GM21367 (cell line): ENCODE results near the gene GYG2.
"Not testable (repeated sequence)": the region's sequence is repeated elsewhere in the genome, so short reads cannot be mapped to it uniquely, and the experiment has no call there.

Experiments used
- ATAC-seq: cut with Tn5 transposase; IDR thresholded peaks from one replicate; pipeline ENCODE4 v1.9.1; 2021; ENCODE audit not compliant: unreplicated experiment

Gene GYG2

DNA sequence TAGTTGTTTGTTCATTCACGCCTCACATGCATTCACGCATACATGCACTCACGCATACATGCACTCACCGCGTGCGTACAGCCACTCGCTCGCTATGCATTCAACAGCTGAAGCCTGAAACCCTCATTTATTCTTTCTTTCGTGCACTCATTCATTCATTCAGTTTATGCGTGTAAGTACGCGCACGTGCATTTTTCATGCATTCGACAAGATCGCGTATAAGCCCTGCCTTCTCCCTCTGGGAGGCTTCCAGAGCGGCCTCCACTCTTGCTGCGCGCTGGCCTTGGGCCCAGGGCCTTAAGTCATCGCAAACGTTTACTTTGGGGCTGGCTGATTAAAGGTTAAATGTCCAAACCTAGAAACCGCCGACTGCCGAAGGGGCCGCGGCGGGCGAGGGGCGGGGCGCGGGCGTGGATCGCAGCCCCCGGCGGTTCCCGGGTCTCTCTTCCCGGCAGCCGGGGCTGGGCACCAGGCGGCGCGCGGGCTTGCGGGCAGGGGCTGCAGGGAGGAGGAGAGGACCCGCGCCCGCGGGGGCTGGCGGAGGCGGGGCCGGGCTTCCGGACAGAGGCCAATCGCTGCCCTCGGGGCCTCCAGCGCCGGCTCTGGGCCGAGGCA lies at the start of gene GYG2:
GYG2 (plus strand) TSS at position 587 of the 615 bp plus-strand sequence. CDS start 1,259 bp downstream, outside the sequence.
- no peak for ATAC-seq

DNA sequence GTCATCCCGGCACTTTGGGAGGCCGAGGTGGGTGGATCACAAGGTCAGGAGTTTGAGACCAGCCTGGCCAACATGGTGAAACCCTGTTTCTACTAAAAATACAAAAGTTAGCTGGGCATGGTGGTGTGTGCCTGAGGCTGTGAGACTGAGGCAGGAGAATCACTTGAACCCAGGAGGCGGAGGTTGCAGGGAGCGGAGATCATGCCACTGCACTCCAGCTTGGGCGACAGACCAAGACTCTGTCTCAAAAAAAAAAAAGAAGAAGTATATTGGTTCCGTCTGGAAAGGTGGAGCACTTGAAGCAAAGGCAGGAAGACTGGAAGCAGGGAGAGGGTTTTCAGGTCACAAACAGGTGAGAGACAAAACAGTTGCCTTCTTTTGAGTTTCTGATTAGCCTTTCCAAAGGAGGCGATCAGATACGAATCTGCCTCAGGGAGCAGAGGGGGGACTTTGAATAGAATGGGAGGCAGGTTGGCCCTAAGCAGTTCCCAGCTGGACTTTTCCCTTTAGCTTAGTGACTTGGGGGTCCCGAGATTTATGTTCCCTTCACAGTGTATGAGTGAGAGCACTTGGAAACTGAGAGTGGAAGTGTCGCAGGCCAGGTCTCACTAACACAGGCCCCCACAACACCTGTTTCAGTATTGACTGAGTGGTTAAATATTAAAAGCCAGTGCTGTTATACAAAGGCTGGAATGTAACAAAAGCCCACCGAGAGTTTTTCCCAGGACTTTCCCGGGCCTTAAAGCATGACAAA lies 48.1 kb upstream of the GYG2 start:
- ATAC-seq: not testable (repeated sequence)

GRCh38 chrX:2781226-2781571 lies 47.5 kb upstream of the GYG2 start:
- ATAC-seq: no peak

- ATAC-seq: no peak
Measured at GRCh38 chrX:2781698-2782097, 47.0 kb upstream of the GYG2 start.

- no peak for ATAC-seq
Measured at GRCh38 chrX:2782171-2782570, 46.6 kb upstream of the GYG2 start.

DNA sequence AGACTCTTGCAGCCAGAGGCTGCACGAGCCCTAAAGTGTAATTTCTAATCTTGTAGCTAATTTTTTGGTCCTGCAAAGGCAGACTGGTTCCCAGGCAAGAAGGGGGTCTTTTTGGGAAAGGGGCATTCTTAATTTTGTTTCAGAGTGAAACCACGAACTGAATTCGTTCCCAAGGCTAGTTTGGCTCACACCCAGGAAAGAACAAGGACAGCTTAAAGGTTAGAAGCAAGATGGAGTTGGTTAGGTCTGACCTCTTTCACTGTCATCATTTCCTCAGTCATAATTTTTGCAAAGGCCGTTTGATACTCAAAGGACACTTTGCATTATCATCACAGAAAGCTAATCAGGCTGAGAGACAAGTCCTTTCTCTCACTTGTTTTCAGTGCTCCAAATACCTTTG lies 46.0 kb upstream of the GYG2 start:
- ATAC-seq: no peak

- ATAC-seq: no peak
Measured at GRCh38 chrX:2784026-2784425, 44.7 kb upstream of the GYG2 start.

GRCh38 chrX:2785538-2785937 lies 43.2 kb upstream of the GYG2 start:
- no peak for ATAC-seq

GRCh38 chrX:2788980-2789379 lies 39.8 kb upstream of the GYG2 start:
- ATAC-seq: no peak

DNA sequence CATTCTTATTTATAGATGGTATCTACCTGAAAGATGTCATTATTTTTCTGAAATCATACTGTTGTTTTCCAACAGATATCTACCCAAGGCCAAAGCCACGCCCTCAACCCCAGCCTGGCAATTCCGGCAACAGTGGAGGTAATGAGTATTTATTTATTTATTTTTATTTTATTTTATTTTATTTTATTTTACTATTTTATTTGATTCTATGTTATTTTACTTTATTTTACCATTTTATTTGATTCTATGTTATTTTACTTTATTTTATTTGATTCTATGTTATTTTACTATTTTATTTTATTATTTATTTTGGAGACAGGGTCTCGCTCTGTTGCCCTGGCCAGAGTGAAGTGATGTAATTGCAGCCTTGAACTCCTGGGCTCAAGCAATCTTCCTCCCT lies 39.2 kb upstream of the GYG2 start:
- no peak for ATAC-seq

DNA sequence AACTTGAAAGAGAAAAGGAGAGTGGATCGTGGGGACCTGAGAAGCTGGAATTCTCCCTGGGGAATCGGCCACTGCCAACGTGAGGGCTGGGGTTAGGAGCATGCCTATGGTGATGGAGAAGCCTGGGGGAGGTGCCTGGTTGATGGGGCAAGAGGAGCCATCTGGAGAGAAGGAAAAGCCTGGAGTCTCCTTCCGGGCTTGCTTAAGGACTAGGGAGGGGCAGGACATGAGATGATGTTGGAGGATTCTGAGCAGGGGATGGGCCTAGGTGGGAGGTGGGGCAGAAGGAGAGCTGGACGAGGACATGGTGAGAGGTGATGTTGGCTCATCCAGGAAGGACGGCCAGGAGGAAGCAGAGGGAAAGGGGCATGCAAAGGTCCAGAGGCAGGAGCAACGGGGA lies 35.0 kb upstream of the GYG2 start:
- ATAC-seq: no peak

- ATAC-seq: no peak
Measured at GRCh38 chrX:2794336-2794735, 34.4 kb upstream of the GYG2 start.

- not testable (repeated sequence) for ATAC-seq
Measured at GRCh38 chrX:2796808-2797207, 31.9 kb upstream of the GYG2 start.

- ATAC-seq: no peak
Measured at GRCh38 chrX:2799369-2799768, 29.4 kb upstream of the GYG2 start.

- ATAC-seq: not testable (repeated sequence)
Measured at GRCh38 chrX:2799980-2800379, 28.8 kb upstream of the GYG2 start.

- ATAC-seq: no peak
Measured at GRCh38 chrX:2801223-2801622, 27.5 kb upstream of the GYG2 start.

DNA sequence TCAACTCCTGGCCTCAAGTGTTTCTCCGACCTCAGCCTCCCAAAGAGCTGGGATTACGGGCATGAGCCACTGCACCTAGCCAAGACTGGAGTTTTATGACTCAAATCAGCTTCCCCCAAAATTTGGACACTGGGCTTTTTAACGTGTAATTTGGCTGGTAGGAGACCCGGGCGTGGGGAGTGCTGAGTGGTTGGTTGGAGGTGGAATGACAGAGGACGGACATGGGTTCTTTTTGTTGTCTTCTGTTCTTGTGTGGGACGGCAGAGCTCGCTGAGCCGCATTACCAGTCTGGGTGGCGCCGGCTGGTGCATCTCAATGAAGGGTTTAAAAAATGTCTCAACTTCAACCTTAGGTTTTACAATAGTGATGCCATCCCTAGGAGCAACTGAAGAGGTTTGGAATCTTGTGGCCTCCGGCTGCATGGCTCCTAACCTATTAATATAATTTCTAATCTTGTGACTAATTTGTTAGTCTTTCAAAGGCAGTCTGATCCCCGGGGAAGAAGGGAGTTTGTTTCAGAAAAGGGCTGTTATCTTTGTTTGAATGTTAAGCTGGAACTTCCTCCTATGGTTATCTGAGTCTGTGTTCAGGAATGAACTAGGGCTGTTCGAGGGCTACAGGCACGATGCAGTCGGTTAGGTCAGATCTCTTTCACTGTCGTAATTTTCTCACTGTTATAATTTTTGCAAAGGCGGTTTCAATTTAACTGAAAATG lies 26.2 kb upstream of the GYG2 start:
- not testable (repeated sequence) for ATAC-seq

GRCh38 chrX:2803486-2803885 lies 25.2 kb upstream of the GYG2 start:
- ATAC-seq: not testable (repeated sequence)

DNA sequence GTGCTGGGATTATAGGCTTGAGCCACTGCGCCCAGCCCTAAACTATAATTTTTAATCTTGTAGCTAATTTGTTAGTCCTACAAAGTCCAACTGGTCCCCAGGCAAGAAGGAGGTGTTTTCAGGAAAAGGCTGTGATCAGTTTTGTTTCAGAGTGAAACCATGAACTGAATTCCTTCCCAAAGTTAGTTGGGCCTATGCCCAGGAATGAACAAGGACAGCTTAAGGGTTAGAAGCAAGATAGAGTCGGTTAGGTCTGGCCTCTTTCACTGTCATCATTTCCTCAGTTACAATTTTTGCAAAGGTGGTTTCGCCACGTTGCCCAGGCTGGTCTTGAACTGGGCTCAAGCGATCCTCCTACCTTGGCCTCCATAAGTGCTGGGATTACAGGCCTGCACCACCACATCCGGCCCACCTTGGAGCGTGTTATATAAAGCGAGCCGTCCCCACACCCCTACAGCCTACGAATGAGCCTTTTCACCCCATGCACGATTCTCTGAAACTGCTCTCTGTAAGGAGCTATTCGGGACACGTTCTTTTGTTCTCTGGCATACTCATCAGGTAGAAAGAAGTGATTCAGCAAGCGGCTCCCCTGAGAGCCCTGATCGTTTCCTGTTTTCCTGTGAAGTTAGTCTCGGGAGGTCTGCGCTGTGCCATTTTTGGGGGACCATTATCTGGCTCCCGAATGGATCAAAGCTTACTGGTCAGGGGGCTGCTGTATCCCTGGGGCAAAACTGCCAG lies 24.5 kb upstream of the GYG2 start:
- not testable (repeated sequence) for ATAC-seq

GRCh38 chrX:2804858-2805257 lies 23.9 kb upstream of the GYG2 start:
- not testable (repeated sequence) for ATAC-seq

GRCh38 chrX:2811271-2811670 lies 17.5 kb upstream of the GYG2 start:
- ATAC-seq: no peak
